ENCODE data around the gene NAA10. TPM values are rescaled to one million over a fixed set of nuclear protein-coding genes. Genes with fewer than 3 reads are reported as not detected.

Gene NAA10
- total RNA-seq = 148 and 181 TPM in 2 replicates

GRCh38 chrX:153934762-153935325, at the start of gene NAA10:
Gene NAA10, minus strand, starts transcription at chrX:153935037. Its CDS starts 133 bp downstream, at chrX:153934904.

GRCh38 chrX:153972368-153973126, 37.7 kb upstream of the NAA10 start, which contains the start of gene TMEM187:
Gene TMEM187, plus strand, starts transcription at chrX:153972754. Its CDS starts 9,309 bp downstream, at chrX:153982063.

GRCh38 chrX:153971450-153972367, 36.9 kb upstream of the NAA10 start, which contains the start of gene HCFC1:
Gene HCFC1, minus strand, starts transcription at chrX:153971818. Its CDS starts 978 bp downstream, at chrX:153970840.

GRCh38 chrX:153944140-153944799, 9.4 kb upstream of the NAA10 start, which contains the start of gene RENBP:
Gene RENBP, minus strand, starts transcription at chrX:153944643. Its CDS starts 33 bp downstream, at chrX:153944610.

GRCh38 chrX:153925739-153926551, 8.9 kb downstream of the NAA10 start, which contains the start of gene ARHGAP4:
Gene ARHGAP4, minus strand, starts transcription at chrX:153926264. Its CDS starts 62 bp downstream, at chrX:153926202.

GRCh38 chrX:153903991-153904957, 30.6 kb downstream of the NAA10 start, which contains the start of gene AVPR2:
Gene AVPR2, plus strand, starts transcription at chrX:153904673. Its CDS starts 473 bp downstream, at chrX:153905146.

GRCh38 chrX:153885968-153886903, 48.6 kb downstream of the NAA10 start, which contains the start of gene L1CAM:
Gene L1CAM, minus strand, starts transcription at chrX:153886173. Its CDS starts 10,337 bp downstream, at chrX:153875836.

Other genes with a start within 250 kb of the NAA10 start
- 6.9 and 7.4 TPM in 2 replicates for gene SLC6A8, start 247.1 kb downstream of the NAA10 start, total RNA-seq
- gene BCAP31, start 210.7 kb downstream of the NAA10 start, total RNA-seq = 144 and 177 TPM in 2 replicates
- 12.9 and 17.0 TPM in 2 replicates for gene ABCD1, start 210.2 kb downstream of the NAA10 start, total RNA-seq
- gene PLXNB3, start 170.8 kb downstream of the NAA10 start, total RNA-seq = 2.3 and 2.6 TPM in 2 replicates
- 0.35 TPM in 1 of 2 replicates, not detected in the other for gene SRPK3, start 154.0 kb downstream of the NAA10 start, total RNA-seq
- 87.9 and 122 TPM in 2 replicates for gene IDH3G, start 140.7 kb downstream of the NAA10 start, total RNA-seq
- gene SSR4, start 140.4 kb downstream of the NAA10 start, total RNA-seq = 261 and 266 TPM in 2 replicates
- gene PDZD4, start 104.5 kb downstream of the NAA10 start, total RNA-seq = 0.58 TPM in 1 of 2 replicates, not detected in the other
- gene L1CAM, start 48.9 kb downstream of the NAA10 start, total RNA-seq = 13.1 and 19.0 TPM in 2 replicates
- not detected in 2 replicates for gene AVPR2, start 30.4 kb downstream of the NAA10 start, total RNA-seq
- 1.7 and 10.6 TPM in 2 replicates for gene ARHGAP4, start 8.8 kb downstream of the NAA10 start, total RNA-seq
- 0.53 and 2.3 TPM in 2 replicates for gene RENBP, start 9.6 kb upstream of the NAA10 start, total RNA-seq
- gene HCFC1, start 36.8 kb upstream of the NAA10 start, total RNA-seq = 30.3 and 30.7 TPM in 2 replicates
- 11.5 and 20.2 TPM in 2 replicates for gene TMEM187, start 37.7 kb upstream of the NAA10 start, total RNA-seq
- 80.8 and 96.9 TPM in 2 replicates for gene IRAK1, start 84.9 kb upstream of the NAA10 start, total RNA-seq
- gene MECP2, start 162.7 kb upstream of the NAA10 start, total RNA-seq = 11.7 and 24.8 TPM in 2 replicates
- gene OPN1LW, start 209.2 kb upstream of the NAA10 start, total RNA-seq = not detected in 2 replicates
- gene OPN1MW, start 247.6 kb upstream of the NAA10 start, total RNA-seq = not detected in 2 replicates

Measured in myometrial cell (primary cell).